GM19035 (cell line): ENCODE data around the gene IL22.
A peak's percentile ranks its signal among the peaks of the same experiment; 100 is the strongest.
"Not testable (repeated sequence)": the region's sequence is repeated elsewhere in the genome, so short reads cannot be mapped to it uniquely, and the experiment has no call there.

ENCODE experiments used
- ATAC-seq: cut with Tn5 transposase; IDR thresholded peaks from one replicate; pipeline ENCODE4 v1.9.1; 2021; ENCODE audit not compliant: unreplicated experiment

IL22 gene

GRCh38 chr12:68231691-68232090 is 21.7 kb downstream of the IL22 start:
- no peak for ATAC-seq

DNA sequence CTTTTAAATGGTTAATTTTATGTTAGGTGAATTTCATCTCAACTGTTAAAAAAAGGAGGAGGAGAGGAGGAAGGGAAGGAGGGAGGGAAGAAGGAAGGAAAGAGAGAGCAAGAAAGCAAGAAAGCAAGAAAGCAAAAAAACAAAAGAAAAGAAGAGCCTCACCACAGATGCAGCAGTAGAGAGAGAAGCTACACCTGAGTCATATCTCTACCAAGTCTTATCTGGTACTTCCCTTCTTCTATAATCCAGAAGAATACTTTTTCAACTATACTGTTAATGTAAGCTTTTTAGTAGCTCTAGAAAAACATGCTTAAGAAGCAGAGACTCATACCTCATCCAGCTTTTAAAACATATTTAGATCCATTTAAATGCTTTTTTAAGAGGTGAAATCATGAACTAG is 22.2 kb downstream of the IL22 start:
- ATAC-seq = no peak

GRCh38 chr12:68229956-68230355 is 23.4 kb downstream of the IL22 start:
- no peak for ATAC-seq

DNA sequence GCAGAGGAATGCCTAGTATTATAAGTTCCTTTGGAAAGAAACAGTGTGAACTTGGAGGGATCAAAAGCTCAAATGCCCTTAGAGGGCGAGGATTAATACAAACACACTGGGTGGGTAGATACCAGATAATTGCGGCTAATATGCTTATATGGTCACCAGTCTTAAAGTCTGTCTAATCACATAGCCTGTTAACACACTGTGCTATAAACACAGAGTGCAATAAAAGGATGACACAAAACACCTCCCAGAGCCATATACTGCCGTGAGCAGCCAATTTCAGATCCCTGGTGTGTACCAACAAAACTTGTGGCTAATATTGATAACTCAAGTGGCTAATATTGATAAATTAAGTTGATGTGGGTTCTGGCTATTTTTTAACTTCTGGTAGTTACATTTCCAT is 26.0 kb downstream of the IL22 start:
- no peak for ATAC-seq

DNA sequence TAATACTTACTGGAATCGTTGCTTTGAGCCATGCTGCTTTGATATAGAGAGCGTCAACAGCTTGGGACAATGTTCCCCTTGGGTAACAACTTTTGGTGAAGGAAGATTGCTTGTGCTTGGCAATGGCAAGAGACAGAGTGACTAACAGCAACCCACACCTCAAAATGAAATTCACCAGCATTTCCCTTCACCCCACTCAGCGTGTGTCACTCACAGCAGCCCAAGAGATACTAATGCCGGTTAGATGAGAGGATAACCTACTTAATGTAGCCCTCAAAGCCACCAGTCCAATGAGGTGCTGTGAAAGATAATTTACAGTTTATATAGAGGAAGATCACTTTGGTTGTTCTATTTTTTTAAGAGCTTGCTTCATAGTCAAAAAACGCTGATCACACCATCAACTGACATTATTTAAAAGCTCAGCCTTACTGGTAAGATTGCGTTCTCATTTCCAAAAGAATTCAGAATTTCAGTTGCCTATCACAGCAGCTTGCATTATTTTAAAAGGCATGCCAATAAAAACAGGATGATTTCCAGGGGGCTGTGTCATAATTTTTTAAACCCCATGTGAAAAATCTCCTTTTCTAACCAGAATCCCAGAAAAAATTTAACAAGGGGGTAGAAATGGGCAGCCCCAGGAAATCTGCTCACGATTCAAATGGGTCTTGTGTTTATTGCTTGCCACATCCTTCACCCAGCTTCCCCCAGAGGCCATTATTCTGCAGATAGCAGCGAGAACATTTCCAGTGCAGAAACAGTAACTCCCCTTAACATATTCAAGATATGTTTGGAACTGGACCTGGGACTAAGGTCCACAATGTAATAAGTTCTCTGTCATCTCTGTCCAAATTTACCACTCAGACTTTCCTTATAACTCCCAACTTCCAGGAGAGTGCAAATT is 27.6 kb downstream of the IL22 start, which contains the start of gene IL26:
TSS of gene IL26 (minus strand) at position 235 of the 901 bp plus-strand sequence. CDS start at position 181, 54 bp downstream.
- no peak for ATAC-seq

DNA sequence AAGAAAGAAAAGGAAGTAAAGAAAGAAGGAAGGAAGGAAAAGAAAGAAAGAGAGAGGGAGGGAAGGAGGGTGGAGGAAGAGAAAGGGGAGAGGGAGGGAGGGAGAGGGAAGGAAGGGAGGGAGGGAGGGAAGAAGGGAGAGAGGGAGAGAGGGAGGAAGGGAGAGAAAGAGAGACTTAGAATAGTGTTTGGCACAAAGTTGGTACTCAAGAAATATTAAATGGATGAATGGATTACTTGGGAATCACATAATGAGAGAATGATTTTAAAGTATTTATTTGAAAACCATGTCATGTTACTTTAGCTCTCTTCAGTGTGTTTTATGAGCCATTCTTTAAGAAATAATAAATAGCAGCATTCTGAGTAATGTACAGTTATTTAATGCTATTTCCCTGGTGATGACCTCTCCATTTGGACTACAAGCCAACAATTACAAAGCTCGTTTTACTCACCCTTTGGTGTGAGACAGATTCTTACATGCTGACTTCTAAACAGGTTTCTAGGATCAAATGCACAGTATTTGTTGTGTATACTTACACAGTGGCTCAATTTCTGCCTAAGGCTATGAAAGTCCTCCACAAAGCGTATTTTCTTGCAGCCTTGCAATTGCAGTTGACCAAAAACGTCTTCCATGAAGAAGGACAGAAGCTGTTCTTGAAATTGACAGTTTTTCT is 28.7 kb downstream of the IL22 start:
- no peak for ATAC-seq

- ATAC-seq = peak; percentile 96
Measured at GRCh38 chr12:68223067-68223747, 30.2 kb downstream of the IL22 start.

DNA sequence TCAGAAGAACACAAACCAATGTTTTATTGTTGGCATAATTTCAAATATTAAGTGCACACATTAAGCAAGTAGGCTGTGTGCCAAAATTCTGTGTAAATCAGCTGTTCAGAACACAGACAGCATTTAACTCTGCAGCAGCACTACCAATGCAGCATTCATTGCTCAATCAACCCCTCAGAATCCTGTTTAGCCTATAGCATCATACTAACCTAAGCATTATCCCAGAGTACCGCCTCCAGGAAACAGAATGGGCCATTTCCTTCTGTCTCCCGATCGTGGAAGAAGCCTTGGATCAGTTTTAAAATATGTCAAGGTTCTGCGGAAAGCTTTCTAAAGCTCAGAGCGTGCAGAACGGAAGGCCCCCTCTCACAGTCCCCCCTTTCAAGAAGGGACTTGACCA is 31.1 kb downstream of the IL22 start:
- no peak for ATAC-seq

- no peak for ATAC-seq
Measured at GRCh38 chr12:68221497-68221896, 31.9 kb downstream of the IL22 start.

DNA sequence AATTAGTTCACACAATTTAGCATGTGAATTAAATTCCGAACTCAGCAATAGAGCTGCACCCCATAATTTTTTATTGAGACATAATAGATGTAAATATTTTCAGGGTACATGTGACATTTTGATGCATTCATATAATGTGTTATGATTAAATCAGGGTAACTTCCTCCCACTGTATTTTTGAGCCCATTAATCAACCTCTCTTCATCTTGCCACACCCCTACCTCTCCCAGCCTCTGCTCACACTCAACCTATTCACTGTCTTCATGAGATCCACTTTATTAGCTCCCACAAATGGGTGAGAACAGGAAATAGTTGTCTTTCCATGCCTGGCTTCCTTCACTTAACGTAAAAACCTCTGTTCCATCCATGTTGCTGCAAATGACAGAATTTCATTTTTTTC is 42.5 kb downstream of the IL22 start:
- ATAC-seq = no peak

GRCh38 chr12:68209048-68209728 is 44.2 kb downstream of the IL22 start:
- not testable (repeated sequence) for ATAC-seq

DNA sequence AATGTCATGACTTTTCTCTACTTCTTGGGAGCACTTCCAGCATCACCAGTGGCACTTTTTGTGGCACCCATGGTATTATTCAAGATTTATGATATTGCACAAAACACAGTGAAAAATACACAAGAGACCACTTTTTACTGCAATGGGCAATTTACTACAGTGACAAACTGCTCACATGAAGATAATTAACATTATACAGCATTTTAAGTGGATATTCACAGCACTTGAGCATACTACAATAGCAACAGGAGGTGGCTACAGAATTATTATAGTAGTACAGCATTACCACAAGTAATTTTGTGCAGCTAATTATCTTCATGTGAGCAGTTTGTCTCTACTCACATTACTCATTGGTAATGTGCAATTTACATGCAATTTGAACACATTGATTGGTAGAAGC is 46.1 kb downstream of the IL22 start:
- ATAC-seq = no peak

GRCh38 chr12:68206446-68206845 is 47.0 kb downstream of the IL22 start:
- ATAC-seq = no peak

DNA sequence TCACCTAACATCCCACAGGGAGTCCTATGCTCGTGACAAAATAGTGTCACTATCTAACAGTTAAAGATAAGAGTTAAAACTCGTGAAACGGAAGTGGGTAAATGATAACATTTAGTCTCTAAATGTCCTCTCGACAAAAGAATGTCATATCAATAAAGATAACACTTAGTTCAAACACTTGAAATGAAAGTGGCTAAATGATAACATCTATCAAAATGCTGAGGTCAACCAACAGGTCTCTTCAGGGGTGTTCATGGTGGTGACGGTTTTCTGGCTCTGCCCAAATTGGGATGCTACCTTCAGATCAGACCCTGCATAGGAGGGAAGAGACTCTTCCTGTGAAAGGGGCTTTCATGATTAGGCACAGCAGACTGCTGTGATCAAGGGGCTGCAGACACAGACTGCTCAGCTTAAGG is 49.9 kb downstream of the IL22 start:
- ATAC-seq = no peak

GRCh38 chr12:68200854-68201253 is 52.5 kb downstream of the IL22 start:
- no peak for ATAC-seq

DNA sequence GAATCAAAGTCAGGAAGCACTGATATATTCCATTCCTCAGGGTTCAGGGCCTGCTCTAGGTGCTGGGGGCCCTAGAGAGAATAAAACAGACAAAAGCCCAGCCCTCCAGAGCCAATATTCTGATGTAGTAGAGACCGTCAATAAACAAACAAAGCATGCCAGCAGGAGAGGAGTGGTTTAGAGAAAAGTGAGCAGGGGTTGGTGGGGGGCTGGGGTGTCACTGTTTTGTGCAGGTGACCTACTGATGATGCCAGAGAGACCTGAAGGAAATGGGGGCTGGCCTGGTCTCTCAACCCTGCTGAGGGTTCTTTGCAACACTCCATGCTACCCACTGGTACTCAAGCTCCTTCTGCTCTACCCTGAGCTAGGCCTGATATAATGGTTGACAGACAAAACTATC is 54.3 kb downstream of the IL22 start:
- no peak for ATAC-seq

- ATAC-seq = no peak
Measured at GRCh38 chr12:68198507-68199086, 54.8 kb downstream of the IL22 start.
